GM10266 (cell line): ENCODE data around the gene SYT17.
"Not testable (repeated sequence)": the region's sequence is repeated elsewhere in the genome, so short reads cannot be mapped to it uniquely, and the experiment has no call there.

Source experiments
- DNase-seq: peaks from one replicate; pipeline ENCODE4 v3.0.0; 2012; ENCODE audit errors: extremely low spot score
- CTCF ChIP-seq: IDR thresholded peaks from 2 replicates; pipeline ENCODE4 v1.5.1; 2012; ENCODE audit warnings: mild to moderate bottlenecking, low read depth; ENCODE audit not compliant: control insufficient read depth, insufficient read depth; ENCODE audit errors: missing control alignments

SYT17 gene

DNA sequence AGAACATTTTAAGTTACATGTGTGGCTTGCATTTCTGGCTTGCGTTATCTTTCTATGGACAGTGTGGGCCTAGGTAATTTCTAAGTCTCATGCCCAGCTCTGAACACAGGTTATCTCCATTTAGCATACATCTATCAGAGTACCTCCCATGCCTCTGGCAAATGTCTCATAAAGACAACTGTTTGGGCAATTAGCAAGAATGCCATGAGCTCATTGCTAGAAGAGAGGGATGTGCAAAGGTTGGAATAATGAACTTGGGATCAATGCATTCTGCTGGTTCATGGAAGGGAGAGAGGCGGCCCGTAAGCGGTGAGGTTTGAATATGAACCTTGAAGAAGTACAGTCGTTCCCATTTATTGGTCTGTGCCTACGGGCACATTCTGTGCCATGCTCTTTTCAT, 14.4 kb downstream of the SYT17 start:
- no peak for TF ChIP-seq CTCF
- DNase-seq = no peak

- DNase-seq = no peak
- no peak for TF ChIP-seq CTCF
Measured at GRCh38 chr16:19183187-19183586, 15.1 kb downstream of the SYT17 start.

GRCh38 chr16:19184823-19185509, 16.9 kb downstream of the SYT17 start:
- no peak for TF ChIP-seq CTCF
- DNase-seq = no peak

- TF ChIP-seq CTCF = no peak
- DNase-seq = no peak
Measured at GRCh38 chr16:19185510-19185851, 17.4 kb downstream of the SYT17 start.

GRCh38 chr16:19186408-19186807, 18.4 kb downstream of the SYT17 start:
- no peak for DNase-seq
- no peak for TF ChIP-seq CTCF

- not testable (repeated sequence) for DNase-seq
Measured at GRCh38 chr16:19187961-19188360, 19.9 kb downstream of the SYT17 start.

- no peak for TF ChIP-seq CTCF
- DNase-seq = no peak
Measured at GRCh38 chr16:19188406-19188805, 20.4 kb downstream of the SYT17 start.

DNA sequence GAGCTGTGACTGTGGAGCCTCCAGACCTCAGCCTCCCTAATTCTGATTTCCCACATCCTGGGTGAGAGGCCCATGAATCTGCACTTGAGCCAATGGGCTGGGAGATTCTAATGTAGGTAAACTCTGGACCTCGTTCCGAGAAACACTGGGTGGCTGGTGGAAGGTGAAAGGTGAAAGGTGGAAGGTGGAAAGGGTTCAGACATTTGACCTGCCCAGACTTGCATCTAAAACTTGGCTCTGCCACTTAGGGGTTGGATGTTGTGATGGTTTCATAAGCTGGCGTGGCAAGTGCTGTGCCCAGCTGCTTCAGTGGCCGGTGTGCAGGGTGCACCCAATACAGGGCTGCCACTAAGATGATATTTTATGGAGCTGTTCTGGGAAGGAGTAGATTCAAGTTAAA, 24.8 kb downstream of the SYT17 start:
- no peak for DNase-seq
- TF ChIP-seq CTCF = no peak
